ENCODE results near the gene SCGB1D1.

Gene SCGB1D1, protein sequence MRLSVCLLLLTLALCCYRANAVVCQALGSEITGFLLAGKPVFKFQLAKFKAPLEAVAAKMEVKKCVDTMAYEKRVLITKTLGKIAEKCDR

GRCh38 chr11:62190011-62190410 lies at the start of gene SCGB1D1:
Gene SCGB1D1 (plus strand): TSS chr11:62190216. CDS start chr11:62190285, 69 bp downstream.
- DNase-seq: no peak

DNA sequence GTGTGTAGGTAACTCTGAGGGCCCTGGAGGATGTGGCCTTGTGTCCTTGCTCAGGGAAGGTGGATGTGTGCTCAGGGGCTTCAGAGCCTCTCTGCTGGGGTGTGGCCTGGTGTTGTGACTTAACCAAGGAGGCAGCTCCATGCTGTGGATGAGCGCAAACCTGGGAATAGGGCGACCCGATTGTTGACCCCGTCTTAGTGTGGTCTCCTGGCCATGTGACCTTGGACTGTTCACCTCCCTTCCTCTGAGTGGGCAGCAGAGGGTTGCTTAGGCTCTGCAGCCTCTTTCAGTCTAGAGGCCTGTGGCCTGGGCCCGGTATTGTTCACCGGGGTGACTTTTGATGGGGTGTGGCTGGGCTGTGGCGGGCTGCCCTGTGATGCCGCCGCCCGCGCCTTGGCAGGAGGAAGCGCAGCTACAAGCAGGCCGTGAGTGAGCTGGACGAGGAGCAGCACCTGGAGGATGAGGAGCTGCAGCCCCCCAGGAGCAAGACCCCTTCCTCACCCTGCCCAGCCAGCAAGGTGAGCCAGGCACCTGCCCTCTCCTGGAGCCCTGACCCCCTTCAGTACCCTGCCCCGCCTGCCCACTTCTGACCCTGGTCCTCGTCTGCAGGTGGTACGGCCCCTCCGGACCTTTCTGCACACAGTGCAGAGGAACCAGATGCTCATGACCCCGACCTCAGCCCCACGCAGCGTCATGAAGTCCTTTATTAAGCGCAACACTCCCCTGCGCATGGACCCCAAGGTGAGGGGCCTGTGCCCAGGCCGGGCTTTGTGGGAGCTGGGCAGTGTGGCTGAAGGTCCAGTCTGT lies 49.5 kb upstream of the SCGB1D1 start:
- DNase-seq: no peak

DNA sequence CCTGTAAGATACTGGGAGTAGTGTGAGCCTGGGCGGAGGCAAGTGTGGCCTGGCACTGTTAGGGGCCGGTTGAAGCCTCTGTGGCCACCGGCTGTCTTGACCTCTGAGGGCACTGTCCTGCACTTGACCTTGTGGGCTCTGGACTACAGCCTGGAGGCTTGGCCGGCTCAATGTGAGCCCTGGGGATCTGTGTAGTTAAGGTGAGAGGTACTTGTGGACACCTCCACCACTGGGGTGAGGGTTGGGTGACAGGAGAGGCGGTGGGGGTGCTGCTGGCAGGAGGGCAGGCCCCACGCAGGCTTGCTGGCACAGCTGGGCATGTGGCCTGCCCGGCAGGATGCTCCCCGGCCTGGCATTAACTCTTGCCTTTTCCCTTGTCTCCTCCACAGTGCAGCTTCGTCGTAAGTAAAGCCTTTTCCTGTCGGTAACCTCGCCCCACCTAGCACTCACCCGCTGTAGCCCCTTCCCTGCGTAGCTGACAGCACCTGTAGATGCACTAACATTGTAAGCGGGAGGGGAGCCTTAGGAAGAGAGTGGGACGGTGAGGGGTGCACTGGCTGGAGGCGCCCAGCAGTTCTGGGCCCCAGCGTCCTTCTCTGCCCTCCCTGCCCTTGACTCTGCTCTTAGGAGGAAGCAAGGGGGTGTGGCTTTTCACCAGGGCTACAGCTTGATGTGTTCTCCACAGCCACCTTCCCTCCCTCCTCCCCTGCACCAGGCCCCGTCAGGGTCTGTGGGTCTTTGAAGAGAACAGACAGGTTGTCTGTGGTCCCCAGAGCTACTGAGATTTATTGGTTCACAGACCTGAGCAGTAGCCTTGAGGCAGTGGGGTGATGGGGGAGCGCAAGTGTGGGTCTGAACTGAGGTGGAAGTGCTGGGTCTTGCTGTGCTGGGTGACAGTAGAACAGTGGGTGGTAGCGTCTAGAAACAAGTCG lies 48.6 kb upstream of the SCGB1D1 start:
- no peak for DNase-seq

DNA sequence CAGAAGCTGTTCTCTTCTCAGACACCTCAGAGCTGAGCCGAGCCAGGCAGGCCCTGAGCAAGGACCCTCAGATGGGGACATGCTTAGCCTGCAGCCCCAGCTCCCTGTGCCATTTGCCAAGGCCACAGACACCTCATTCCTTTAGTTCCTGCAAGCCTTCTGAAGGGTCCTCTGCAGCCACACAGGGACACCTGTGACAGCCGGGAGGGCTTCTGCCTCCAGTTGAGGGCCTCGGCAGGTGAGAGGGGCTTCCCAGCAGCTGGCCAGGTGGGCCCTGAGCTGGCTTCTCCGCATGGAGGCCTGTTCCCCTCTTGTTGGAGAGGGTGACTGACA lies 48.0 kb upstream of the SCGB1D1 start:
- DNase-seq: no peak

DNA sequence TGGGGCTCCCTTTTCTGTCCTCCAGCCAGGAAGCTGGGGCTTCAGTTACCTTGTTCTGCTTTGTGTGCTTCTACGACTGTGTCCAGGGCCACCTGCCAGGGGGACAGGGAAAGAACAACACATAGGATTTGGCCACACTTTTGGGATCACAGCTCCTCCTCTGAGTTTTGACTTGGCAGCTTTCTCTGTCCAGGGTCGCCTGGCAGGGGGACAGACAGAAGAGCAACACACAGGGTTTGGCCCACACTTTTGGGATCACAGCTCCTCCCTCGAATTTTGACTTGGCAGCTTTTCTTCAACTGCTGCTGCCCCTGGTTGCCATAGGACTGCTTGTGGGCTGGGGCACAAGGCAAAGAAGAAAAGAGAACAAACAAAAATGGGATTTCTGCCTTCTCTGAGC lies 47.1 kb upstream of the SCGB1D1 start:
- no peak for DNase-seq

DNA sequence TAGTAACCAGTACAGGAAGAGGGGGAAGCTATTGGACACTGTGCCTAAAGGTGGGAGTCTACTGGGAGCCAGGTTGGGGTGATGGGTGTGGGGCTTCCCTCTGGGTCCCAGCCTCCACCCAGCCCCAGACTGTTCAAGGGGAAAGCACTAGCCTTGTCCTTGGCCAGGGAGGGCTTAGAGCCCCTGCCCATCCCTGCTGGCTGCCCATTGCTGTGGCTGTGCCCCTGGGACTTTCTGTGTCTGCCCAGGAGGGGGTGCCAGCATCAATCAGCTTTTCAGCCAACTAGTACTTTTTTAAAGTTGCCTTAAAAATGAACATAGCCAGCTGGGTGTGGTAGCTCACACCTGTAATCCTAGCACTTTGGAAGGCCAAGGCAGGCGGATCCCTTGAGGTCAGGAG lies 46.3 kb upstream of the SCGB1D1 start:
- no peak for DNase-seq

- DNase-seq: no peak
Observed at GRCh38 chr11:62144641-62145255, 45.3 kb upstream of the SCGB1D1 start.

DNA sequence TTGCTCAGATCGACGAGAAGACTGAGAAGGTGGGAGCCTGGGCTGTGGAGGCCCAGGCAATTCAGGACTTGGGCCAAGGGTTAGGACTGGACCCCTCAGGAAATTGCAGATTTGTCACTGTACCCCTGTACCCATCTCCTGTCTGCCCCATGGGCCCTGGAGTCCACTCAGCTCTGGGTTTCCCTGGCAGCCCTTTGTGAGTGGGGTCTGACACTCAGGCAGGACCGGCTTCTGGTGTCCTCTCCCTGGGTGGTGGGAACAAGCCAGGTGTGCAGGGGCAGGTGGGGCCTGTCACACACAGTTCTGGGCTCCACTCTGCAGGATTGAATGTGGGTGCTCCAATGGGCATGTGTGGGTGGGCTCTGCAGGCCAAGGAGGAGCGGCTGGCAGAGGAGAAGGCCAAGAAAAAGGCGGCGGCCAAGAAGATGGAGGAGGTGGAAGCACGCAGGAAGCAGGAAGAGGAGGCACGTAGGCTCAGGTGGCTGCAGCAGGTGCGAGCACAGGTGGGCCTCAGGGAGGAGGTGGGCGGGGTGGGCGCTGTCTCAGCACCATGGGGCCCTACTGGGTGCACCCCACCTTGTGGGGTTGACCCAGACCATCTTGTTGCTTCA lies 44.6 kb upstream of the SCGB1D1 start:
- no peak for DNase-seq

- no peak for DNase-seq
Observed at GRCh38 chr11:62146476-62147200, 43.4 kb upstream of the SCGB1D1 start.

GRCh38 chr11:62147545-62147944 lies 42.5 kb upstream of the SCGB1D1 start:
- no peak for DNase-seq

DNA sequence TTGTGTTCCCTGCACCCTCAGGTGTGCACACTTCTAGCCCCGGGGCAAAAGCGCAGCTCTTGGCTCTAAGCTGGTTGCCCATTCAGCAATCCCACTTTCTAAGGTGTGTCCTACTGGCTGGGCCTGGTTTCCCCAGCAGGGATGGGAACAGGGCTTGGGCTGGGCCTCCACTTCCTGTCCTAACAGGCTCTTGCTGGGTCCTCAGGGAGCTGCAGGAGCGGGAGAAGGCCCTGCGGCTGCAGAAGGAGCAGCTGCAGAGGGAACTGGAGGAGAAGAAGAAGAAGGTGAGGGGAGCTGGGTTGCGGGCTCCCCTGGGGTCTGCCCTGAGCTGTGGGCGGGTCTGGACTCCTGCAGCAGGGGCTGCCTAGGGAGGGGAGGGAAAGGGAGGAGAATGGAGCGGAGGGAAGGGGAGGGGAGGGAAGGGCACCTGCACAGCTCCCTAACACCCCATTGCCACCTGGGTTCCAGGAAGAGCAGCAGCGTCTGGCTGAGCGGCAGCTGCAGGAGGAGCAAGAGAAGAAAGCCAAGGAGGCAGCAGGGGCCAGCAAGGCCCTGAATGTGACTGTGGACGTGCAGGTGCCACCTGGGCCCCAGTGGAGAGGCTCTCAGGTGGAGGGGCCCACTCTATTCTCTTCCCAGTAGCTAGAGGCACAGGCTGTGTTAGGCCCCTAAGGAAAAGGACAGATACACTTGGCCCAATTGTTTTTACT lies 41.6 kb upstream of the SCGB1D1 start:
- no peak for DNase-seq

DNA sequence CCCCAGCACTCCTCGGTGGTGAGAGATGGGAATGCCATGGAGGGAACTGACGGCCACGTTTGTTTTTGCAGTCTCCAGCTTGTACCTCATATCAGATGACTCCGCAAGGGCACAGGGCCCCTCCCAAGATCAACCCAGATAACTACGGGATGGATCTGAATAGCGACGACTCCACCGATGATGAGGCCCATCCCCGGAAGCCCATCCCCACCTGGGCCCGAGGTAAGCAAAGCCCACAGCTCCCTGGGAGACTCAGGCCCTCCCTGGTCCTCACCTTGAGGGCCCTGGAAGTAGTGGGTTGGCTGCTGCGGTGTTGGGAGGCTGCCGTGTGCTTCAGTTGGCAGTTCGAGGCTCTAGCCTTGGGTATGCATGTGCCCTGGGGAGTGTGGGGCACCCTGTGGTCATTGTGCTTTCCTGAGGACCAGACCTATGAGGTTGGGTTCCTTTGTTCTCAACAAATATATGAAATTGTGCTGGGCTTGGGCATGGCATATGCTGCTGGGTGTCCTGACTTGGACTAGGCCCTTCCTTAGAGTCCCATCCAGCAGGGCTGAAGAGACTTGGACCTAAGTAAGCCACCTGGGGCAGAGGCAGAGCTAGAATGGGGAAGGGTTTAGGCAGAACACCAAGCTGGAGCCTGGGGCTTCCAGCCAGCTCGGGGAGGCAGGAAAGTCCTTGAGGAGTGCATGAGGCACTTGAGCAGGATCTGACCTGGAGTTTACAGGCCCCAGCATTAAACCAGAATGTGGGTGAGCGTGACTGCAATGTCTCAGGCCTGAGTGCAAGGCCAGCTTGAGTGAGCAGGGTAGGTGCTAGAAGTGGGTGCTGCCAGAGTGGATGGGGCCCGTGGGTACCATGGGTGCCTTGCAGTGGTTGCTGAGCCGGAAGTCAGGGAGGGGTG lies 39.8 kb upstream of the SCGB1D1 start:
- DNase-seq: no peak

GRCh38 chr11:62150887-62151736 lies 38.9 kb upstream of the SCGB1D1 start:
- no peak for DNase-seq

DNA sequence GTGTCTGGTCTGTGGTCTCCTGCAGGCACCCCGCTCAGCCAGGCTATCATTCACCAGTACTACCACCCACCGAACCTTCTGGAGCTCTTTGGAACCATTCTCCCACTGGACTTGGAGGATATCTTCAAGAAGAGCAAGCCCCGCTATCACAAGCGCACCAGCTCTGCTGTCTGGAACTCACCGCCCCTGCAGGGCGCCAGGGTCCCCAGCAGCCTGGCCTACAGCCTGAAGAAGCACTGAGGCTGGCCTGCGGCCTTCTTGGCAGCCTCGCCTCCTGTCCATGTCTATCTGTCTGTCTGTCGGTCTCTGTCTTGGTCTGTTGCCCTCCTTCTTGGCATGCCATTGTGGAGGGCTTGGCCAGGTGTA lies 38.3 kb upstream of the SCGB1D1 start:
- no peak for DNase-seq

DNA sequence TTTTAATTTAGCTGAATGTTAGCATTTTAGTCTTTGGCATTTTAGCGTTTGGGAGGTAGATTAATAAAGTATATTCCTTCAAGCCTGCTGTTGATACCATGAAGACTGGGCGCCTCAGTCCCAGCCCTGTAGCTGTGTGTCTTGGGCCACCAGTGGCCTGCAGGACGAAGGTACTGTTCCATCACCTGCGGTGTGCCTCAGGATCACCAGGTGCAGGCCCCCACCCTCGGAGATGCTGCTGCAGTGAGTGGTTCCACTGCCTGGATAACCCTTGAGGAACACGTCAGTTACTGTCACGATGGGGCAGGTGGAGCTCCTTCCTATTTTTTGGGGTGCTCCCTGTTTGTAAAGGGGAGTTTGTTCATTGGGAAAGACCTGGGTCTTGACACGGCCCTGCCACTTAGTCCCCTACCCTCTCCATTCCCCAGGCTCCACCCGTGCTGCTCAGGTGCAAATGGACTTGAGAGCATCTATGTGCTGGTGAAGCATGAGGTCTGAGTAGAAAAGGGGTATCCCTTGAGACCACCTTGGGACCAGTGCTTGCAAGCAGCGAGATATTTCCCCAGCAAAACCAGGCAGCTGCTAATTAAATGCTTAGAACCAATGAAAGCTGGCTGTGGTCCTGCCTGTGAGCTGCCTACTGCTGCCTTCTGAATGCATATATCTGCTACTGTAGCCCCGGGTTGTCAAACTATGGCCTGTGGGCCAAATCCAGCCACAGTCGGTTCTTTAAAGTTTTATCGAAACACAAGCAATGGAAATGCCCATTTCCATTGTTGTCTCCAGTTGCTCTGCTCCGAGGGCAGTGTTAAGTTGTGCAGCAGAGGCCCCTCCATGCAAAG lies 37.5 kb upstream of the SCGB1D1 start:
- no peak for DNase-seq

- no peak for DNase-seq
Observed at GRCh38 chr11:62153087-62153395, 37.0 kb upstream of the SCGB1D1 start.

DNA sequence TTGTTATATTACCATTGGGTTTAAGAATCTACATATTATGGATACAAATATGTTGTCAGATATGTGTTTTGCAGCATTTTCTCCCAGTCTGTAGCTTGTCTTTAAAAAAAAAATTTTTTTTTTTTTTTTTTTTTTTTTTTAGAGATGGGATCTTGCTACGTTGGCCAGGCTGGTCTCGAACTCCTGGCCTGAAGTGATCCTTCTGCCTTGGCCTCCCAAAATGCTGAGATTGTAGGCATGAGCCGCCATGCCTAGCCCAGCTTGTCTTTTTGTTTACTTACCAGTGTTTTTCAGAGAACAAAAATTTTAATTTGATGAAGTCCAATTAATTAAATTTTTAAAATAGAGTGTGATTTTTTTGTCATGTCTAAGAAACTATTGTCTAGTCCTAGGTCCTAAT lies 36.4 kb upstream of the SCGB1D1 start:
- DNase-seq: no peak

DNA sequence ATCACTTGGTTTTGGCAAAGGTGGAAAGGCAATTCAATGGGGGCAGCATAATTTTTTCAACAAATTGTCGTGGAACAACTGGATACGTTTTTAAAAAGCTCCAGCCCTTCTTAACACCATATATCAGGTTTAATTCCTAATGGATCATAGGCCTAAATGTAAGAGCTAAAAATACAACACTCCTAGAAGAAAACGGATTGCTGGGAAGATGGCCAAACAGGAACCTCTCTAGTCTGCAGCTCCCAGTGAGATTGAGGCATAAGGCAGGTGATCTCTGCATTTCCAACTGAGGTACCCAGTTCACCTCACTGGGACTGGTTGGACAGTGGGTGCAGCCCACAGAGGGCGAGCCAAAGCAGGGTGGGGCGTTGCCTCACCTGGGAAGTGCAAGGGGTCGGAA lies 32.4 kb upstream of the SCGB1D1 start:
- no peak for DNase-seq

GRCh38 chr11:62166371-62166770 lies 23.6 kb upstream of the SCGB1D1 start:
- no peak for DNase-seq

Data from NCI-H1417 treated with DMSO at 0.1 percent for 48 hours (cell line).